MCF 10A (cell line): ENCODE data around the gene CHRNA3. TPM values are rescaled to one million over a fixed set of nuclear protein-coding genes. Genes with fewer than 3 reads are reported as not detected.

ENCODE experiments used
- BruUV-seq: library from RNA; stranded (reverse); fragments of 400-500 nt; replicated peaks from 2 replicates; lab custom pipeline; 2021; lab: Mats Ljungman, UMichigan
- CTCF ChIA-PET: fragments of 300-600 bp; sonication (Branson Sonifier 250); formaldehyde crosslinking; extraction: SDS; loops from one replicate; lab custom pipeline; 2021; ENCODE audit warnings: antibody characterized with exemption, inconsistent platforms; lab: Yijun Ruan, JAX
- POLR2A ChIA-PET: fragments of 300-600, 350-650 bp; sonication (Branson Sonifier 250); formaldehyde crosslinking; extraction: SDS; loops from one replicate; lab custom pipeline; 2020; ENCODE audit warnings: antibody characterized with exemption, inconsistent platforms; lab: Yijun Ruan, JAX
- DNase-seq: peaks from one replicate; pipeline ENCODE4 v3.0.0-alpha.2; 2018; ENCODE audit not compliant: unreplicated experiment
- H3K27ac Mint-ChIP-seq: one replicate; pipeline ENCODE4 v1.8.0; 2022; ENCODE audit warnings: mild to moderate bottlenecking, low read depth, mixed read lengths; ENCODE audit not compliant: unreplicated experiment
- H3K27me3 Mint-ChIP-seq: one replicate; pipeline ENCODE4 v1.8.0; 2022; ENCODE audit warnings: mixed read lengths; ENCODE audit not compliant: insufficient read depth, unreplicated experiment
- H3K36me3 Mint-ChIP-seq: one replicate; pipeline ENCODE4 v1.8.0; 2022; ENCODE audit warnings: mild to moderate bottlenecking, moderate library complexity, mixed read lengths; ENCODE audit not compliant: insufficient read depth, unreplicated experiment
- H3K4me1 Mint-ChIP-seq: one replicate; pipeline ENCODE4 v1.8.0; 2022; ENCODE audit warnings: mixed read lengths; ENCODE audit not compliant: insufficient read depth, unreplicated experiment
- H3K4me3 Mint-ChIP-seq: one replicate; pipeline ENCODE4 v1.8.0; 2022; ENCODE audit warnings: mild to moderate bottlenecking, moderate library complexity, mixed read lengths; ENCODE audit not compliant: unreplicated experiment
- H3K9me3 Mint-ChIP-seq: one replicate; pipeline ENCODE4 v1.8.0; 2022; ENCODE audit warnings: mixed read lengths; ENCODE audit not compliant: unreplicated experiment
- CTCF ChIP-seq: fragments of 200-600 bp; IDR thresholded peaks from one replicate; pipeline ENCODE4 v1.8.0; 2022; ENCODE audit warnings: antibody characterized with exemption, mild to moderate bottlenecking; ENCODE audit not compliant: unreplicated experiment
- intact Hi-C: fragments of 100-400 bp; cut with micrococcal nuclease; formaldehyde crosslinking; loops from 2 replicates; pipeline ENCODE4 v1.14.1; 2022
- total RNA-seq: library from RNA; stranded (reverse); gene quantifications from 2 replicates; pipeline ENCODE4 v1.2.3, GENCODE V29; 2022

The CHRNA3 gene
- total RNA-seq, 1 experiment from 2014 or later, result not detected

GRCh38 chr15:78660584-78660983 is 39.8 kb upstream of the CHRNA3 start:
- H3K4me1 Mint-ChIP-seq, result no peaks in the 10 kb centered on the region
- DNase-seq, result no peak
- BruUV-seq, result no TSS peak
- ChIA-PET POLR2A (interaction anchor here (0.5 kb wide), 1 partner anchor 1606 kb away, joined by 3 read pairs; no protein-coding TSS in a partner anchor), CTCF (interaction anchor here (0.7 to 1.1 kb wide), 2 partner anchors 21 to 30 kb away, joined by 3 to 4 read pairs; no protein-coding TSS in a partner anchor)
- H3K27me3 Mint-ChIP-seq, result no peaks in the 10 kb centered on the region
- no peak for TF ChIP-seq CTCF
- H3K36me3 Mint-ChIP-seq, result no peaks in the 10 kb centered on the region
- H3K9me3 Mint-ChIP-seq, result no peaks in the 10 kb centered on the region
- no peak overlapping the region for H3K4me3 Mint-ChIP-seq
- intact Hi-C loops, result no loop called here
- H3K27ac Mint-ChIP-seq, result no peak overlapping the region

- no peak overlapping the region for H3K27ac Mint-ChIP-seq
- H3K4me1 Mint-ChIP-seq, result no peaks in the 10 kb centered on the region
- H3K9me3 Mint-ChIP-seq, result no peaks in the 10 kb centered on the region
- DNase-seq, result no peak
- no peak overlapping the region for H3K4me3 Mint-ChIP-seq
- intact Hi-C loops, result no loop called here
- no peaks in the 10 kb centered on the region for H3K36me3 Mint-ChIP-seq
- ChIA-PET POLR2A (no interaction called here), CTCF (no interaction called here)
- no peak for TF ChIP-seq CTCF
- BruUV-seq, result no TSS peak
- H3K27me3 Mint-ChIP-seq, result no peaks in the 10 kb centered on the region
Observed at GRCh38 chr15:78658823-78659222, 38.0 kb upstream of the CHRNA3 start.

- no TSS peak for BruUV-seq
- POLR2A ChIA-PET, result interaction anchor here (0.6 kb wide), 1 partner anchor 1593 kb away, joined by 3 read pairs; no protein-coding TSS in a partner anchor
Observed at GRCh38 chr15:78654272-78654671, 33.5 kb upstream of the CHRNA3 start.

More at GRCh38 chr15:78654272-78654671, 33.5 kb upstream of the CHRNA3 start:
- CTCF ChIA-PET, result interaction anchor here (0.6 to 0.9 kb wide), 2 partner anchors 15 to 233 kb away, joined by 3 to 7 read pairs; no protein-coding TSS in a partner anchor
- no peak for TF ChIP-seq CTCF
- DNase-seq, result peak; percentile 12
- intact Hi-C loops, result no loop called here
- Mint-ChIP-seq H3K27ac (no peak overlapping the region), H3K9me3 (no peaks in the 10 kb centered on the region), H3K27me3 (no peaks in the 10 kb centered on the region), H3K4me1 (no peaks in the 10 kb centered on the region), H3K36me3 (no peaks in the 10 kb centered on the region), H3K4me3 (no peak overlapping the region)
